Sigmoid colon (tissue), 7 donors: ENCODE measurements around the gene DKK1. TPM values are rescaled to one million over a fixed set of nuclear protein-coding genes. Genes with fewer than 3 reads are reported as not detected.

Experiments used
- DNase-seq: peaks from one replicate; pipeline ENCODE4 v3.0.0-alpha.2; 2019
- H3K27ac ChIP-seq, 4 donors: fragments of 200-600 bp; sonication (generic); one replicate each; pipeline ENCODE4 v1.5.1; 2016 to 2019; ENCODE audit warnings: mild to moderate bottlenecking in 1 of 4
- H3K27me3 ChIP-seq, 3 donors: fragments of 200-600 bp; sonication (generic); one replicate each; pipeline ENCODE4 v1.5.1; 2019; ENCODE audit warnings: mild to moderate bottlenecking in 1 of 3
- H3K36me3 ChIP-seq, 4 donors: fragments of 200-600 bp; sonication (generic); one replicate each; pipeline ENCODE4 v1.5.1; 2016 to 2019
- H3K4me1 ChIP-seq, 4 donors: fragments of 200-600 bp; sonication (generic); one replicate each; pipeline ENCODE4 v1.5.1; 2017 to 2019
- H3K4me3 ChIP-seq, 4 donors: fragments of 200-600 bp; sonication (generic); one replicate each; pipeline ENCODE4 v1.5.1; 2017 to 2019; ENCODE audit warnings: mild to moderate bottlenecking in 2 of 4, moderate library complexity in 1 of 4
- H3K9me3 ChIP-seq, 4 donors: fragments of 200-600 bp in 3 of 4; sonication (generic) in 3 of 4; one replicate each; pipeline versions ENCODE4 v1.5.1 to v1.6.1; 2013 to 2019
- EP300 ChIP-seq, 4 donors: sonication (generic); formaldehyde crosslinking; IDR thresholded peaks; one replicate each; pipeline ENCODE4 v1.6.1; 2017; ENCODE audit warnings: antibody characterized with exemption in 4 of 4
- POLR2A ChIP-seq, 2 donors: fragments of 450-650 bp; IDR thresholded peaks; one replicate each; pipeline ENCODE4 v1.6.1; 2016; ENCODE audit warnings: antibody characterized with exemption in 2 of 2, mild to moderate bottlenecking in 2 of 2, moderate library complexity in 2 of 2
- POLR2AphosphoS5 ChIP-seq, 4 donors: sonication (generic); formaldehyde crosslinking; IDR thresholded peaks; one replicate each; pipeline ENCODE4 v1.6.1; 2017; ENCODE audit warnings: antibody characterized with exemption in 4 of 4
- WGBS, 2 donors: extraction: QIAGEN DNeasy Blood & Tissue Kit; methylation state at CpG; one replicate each; pipeline ENCODE4 v1.1.7; 2013; 5-methylcytosine and 5-hydroxymethylcytosine counted together
- intact Hi-C: fragments of 100-400 bp; cut with DNase I; formaldehyde crosslinking; loops from one replicate; pipeline ENCODE4 v1.15.1; 2023
- polyA plus RNA-seq, 3 donors: library from polyadenylated mRNA; stranded (reverse); fragments of 200-250 nt; gene quantifications; one replicate each; pipeline ENCODE4 v1.2.3, GENCODE V29; 2013
- total RNA-seq, 4 donors: library from RNA; depleted of rRNA; stranded (reverse); fragments of >200 nt; gene quantifications; one replicate each; pipeline ENCODE4 v1.1.0, GENCODE V29; 2016
- TF ChIP-seq, protein P1 (sequence below), 4 experiments: fragments of 450-650 bp in 3 of 4; fragments of 200-600 bp in 1 of 4; IDR thresholded peaks; one replicate each; pipeline ENCODE4 v1.5.1; 2016 to 2019; ENCODE audit warnings: antibody characterized with exemption in 4 of 4, mild to moderate bottlenecking in 3 of 4, moderate library complexity in 2 of 4
- donor health status: healthy with polysubstance abuse.
- donor health status: Bipolar disorder and iron deficiency.
- donor health status: healthy.

The DKK1 gene
- total and polyA plus RNA-seq, 7 donors: 0.66 to 2.8 (median 2.0) TPM; not detected in 2

DNA sequence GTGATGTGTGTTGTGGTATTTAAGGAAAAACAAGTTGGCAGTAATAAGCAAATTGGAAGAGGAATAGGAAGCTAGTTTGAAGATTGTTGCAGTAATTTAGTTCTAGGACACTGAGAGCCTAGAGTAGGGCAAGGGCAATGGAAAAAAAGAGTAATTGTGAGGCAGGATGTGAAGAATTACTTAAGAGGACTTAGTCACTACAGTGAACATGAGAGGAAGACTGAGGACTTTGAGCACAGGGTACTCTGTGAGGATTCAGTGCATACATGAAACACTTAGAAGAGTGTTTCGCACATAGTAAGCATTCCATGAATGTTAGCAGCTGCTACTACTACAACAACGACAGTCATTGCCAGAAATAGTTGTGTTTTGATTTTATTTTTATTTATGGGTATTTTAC is 30.9 kb upstream of the DKK1 start:
- Histone ChIP-seq H3K4me1 (peaks cover 0 to 9% (median 3%) of the 10 kb centered on the region in 4 donors), H3K9me3 (no peaks in the 10 kb centered on the region), H3K4me3 (no peak overlapping the region), H3K36me3 (peaks cover 0 to 19% (median 2%) of the 10 kb centered on the region in 4 donors), H3K27ac (no peak overlapping the region), H3K27me3 (no peaks in the 10 kb centered on the region)
- TF ChIP-seq POLR2A (IDR thresholded peaks at IDR 0.05) (no peak), EP300 (IDR thresholded peaks at IDR 0.05) (no peak), POLR2AphosphoS5 (IDR thresholded peaks at IDR 0.05) (no peak)
- TF ChIP-seq, protein P1, sequence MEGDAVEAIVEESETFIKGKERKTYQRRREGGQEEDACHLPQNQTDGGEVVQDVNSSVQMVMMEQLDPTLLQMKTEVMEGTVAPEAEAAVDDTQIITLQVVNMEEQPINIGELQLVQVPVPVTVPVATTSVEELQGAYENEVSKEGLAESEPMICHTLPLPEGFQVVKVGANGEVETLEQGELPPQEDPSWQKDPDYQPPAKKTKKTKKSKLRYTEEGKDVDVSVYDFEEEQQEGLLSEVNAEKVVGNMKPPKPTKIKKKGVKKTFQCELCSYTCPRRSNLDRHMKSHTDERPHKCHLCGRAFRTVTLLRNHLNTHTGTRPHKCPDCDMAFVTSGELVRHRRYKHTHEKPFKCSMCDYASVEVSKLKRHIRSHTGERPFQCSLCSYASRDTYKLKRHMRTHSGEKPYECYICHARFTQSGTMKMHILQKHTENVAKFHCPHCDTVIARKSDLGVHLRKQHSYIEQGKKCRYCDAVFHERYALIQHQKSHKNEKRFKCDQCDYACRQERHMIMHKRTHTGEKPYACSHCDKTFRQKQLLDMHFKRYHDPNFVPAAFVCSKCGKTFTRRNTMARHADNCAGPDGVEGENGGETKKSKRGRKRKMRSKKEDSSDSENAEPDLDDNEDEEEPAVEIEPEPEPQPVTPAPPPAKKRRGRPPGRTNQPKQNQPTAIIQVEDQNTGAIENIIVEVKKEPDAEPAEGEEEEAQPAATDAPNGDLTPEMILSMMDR (IDR thresholded peaks at IDR 0.05): no peak
- intact Hi-C loops: no loop called here
- DNase-seq: no peak
- WGBS, 2 donors: 83 to 94% methylated on average over 2 of the region's 2 CpGs

GRCh38 chr10:52284416-52285013 is 29.6 kb upstream of the DKK1 start:
- TF ChIP-seq POLR2AphosphoS5 (IDR thresholded peaks at IDR 0.05) (no peak), EP300 (IDR thresholded peaks at IDR 0.05) (no peak), POLR2A (IDR thresholded peaks at IDR 0.05) (no peak)
- TF ChIP-seq, protein P1 (IDR thresholded peaks at IDR 0.05): no peak
- intact Hi-C loops: no loop called here
- H3K36me3 ChIP-seq: peaks cover 0 to 30% (median 2%) of the 10 kb centered on the region in 4 donors
- WGBS, 2 donors: 82 to 91% methylated on average over 2 of the region's 2 CpGs
- no peak overlapping the region for H3K4me3 ChIP-seq
- H3K4me1 ChIP-seq: peaks cover 0 to 9% (median 3%) of the 10 kb centered on the region in 4 donors
- H3K27ac ChIP-seq: no peak overlapping the region
- no peaks in the 10 kb centered on the region for H3K9me3 ChIP-seq
- DNase-seq: no peak
- H3K27me3 ChIP-seq: no peaks in the 10 kb centered on the region

GRCh38 chr10:52287866-52288265 is 26.2 kb upstream of the DKK1 start:
- Histone ChIP-seq H3K27me3 (no peaks in the 10 kb centered on the region), H3K9me3 (no peaks in the 10 kb centered on the region), H3K4me3 (no peak overlapping the region), H3K27ac (no peak overlapping the region), H3K4me1 (no peaks in the 10 kb centered on the region), H3K36me3 (peaks cover 0 to 21% (median 2%) of the 10 kb centered on the region in 4 donors)
- TF ChIP-seq, protein P1 (IDR thresholded peaks at IDR 0.05): no peak
- no peak for TF ChIP-seq POLR2A (IDR thresholded peaks at IDR 0.05)
- no peak for TF ChIP-seq EP300 (IDR thresholded peaks at IDR 0.05)
- no peak for TF ChIP-seq POLR2AphosphoS5 (IDR thresholded peaks at IDR 0.05)
- no peak for DNase-seq
- intact Hi-C loops: no loop called here
- 25 to 63% methylated on average over 1 of the region's 1 CpG for WGBS, 2 donors

DNA sequence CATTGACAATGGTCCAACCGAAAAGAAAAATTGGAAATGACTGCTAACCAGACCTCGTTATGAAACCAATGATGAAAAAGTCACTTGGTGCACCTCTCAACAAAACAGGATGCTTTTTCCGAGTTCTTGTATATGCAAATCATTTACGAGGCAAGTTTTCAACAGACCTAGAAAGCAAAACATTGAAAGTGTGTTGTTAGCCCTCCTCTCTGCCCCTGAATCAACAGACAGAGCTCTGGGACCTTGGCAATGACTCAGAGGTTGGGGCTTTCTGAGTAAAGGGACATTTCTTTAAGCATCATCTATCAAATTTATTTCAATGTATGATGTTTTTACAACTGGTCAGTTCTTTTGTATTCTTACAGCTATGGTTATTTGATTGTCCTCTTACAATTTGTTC is 16.3 kb upstream of the DKK1 start:
- Histone ChIP-seq H3K4me1 (no peaks in the 10 kb centered on the region), H3K4me3 (no peak overlapping the region), H3K36me3 (peaks cover 0 to 4% (median 0%) of the 10 kb centered on the region in 4 donors), H3K27me3 (no peaks in the 10 kb centered on the region), H3K27ac (no peak overlapping the region), H3K9me3 (no peaks in the 10 kb centered on the region)
- intact Hi-C loops: no loop called here
- TF ChIP-seq POLR2AphosphoS5 (IDR thresholded peaks at IDR 0.05): no peak
- no peak for TF ChIP-seq POLR2A (IDR thresholded peaks at IDR 0.05)
- TF ChIP-seq, protein P1 (IDR thresholded peaks at IDR 0.05): no peak
- TF ChIP-seq EP300 (IDR thresholded peaks at IDR 0.05): no peak
- DNase-seq: no peak
- WGBS, 2 donors: 72 to 85% methylated on average over 4 of the region's 4 CpGs
